ENCODE results near the gene CAPSL.
A peak's percentile ranks its signal among the peaks of the same experiment; 100 is the strongest.
"Not testable (repeated sequence)": the region's sequence is repeated elsewhere in the genome, so short reads cannot be mapped to it uniquely, and the experiment has no call there.

The CAPSL gene

DNA sequence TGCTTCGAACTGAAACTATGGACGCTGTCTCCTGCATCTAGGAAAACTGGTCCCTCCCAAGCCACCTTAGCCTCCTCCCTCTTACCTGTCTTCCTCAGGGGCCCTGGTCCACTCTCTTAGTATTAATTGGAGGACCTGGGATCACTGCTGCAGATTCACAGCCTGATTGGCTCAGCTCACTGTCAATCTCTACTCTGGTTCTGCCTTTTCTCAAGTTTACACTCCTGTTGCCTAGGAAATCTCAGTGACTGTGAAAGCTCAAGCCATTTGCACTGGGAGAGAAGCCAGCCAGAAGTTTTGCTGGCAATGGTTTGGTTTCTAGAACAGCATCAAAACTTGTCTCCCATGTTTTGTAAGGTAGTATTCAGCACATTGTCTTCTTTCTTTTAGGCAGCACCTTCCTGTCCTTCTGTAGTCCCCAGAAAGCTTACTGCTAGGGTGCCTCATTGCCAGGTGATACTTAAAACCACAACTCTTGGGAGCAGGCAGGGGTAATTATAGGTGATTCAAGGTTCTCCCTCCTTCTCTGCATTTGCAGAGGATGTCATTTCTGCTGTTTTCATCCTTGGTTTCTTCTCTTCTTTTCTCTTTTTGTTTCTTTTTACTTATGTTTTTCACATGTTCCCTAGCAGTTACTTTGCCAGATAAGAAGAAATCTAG is at the start of gene CAPSL:
Gene CAPSL (minus strand): TSS at position 55 of the 660 bp plus-strand sequence. CDS start 17,502 bp downstream, outside the sequence.
- peak; percentile 50 for DNase-seq (ENCODE audit: low spot score)

DNA sequence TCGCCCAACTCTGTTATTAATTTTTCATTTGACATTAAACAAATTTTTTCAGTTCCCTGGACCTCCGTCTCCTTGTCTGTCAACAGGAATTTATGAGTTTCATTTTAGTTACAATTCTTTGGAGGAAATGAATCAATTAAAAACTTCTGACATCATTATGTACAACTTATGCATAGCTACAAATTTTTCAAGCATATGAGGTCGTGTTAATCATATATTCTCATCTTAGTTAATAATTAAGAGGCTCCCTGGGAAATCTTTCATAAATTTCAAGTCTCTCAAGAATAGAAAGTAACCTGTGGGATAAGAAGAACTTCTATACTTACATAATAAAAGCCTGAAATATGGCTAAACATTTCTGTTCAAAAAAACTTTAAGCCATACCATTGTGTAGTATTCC is 49.4 kb upstream of the CAPSL start:
- DNase-seq (ENCODE audit: low spot score), result no peak

DNA sequence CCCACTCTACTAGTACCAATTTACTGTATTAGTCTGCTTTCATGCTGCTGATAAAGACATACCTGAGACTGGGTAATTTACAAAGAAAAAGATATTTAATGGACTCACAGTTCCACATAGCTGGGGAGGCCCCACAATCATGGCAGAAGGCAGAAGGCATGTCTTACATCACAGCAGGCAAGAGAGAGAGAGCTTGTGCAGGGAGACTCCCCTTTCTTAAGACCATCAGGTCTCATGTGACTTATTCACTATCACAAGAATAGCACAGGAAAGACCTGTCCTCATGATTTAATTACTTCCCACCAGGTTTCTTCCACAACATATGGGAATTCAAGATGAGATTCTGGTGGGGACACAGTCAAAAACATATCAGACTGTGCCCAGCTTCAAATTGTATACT is 41.3 kb upstream of the CAPSL start:
- no peak for DNase-seq (ENCODE audit: low spot score)

DNA sequence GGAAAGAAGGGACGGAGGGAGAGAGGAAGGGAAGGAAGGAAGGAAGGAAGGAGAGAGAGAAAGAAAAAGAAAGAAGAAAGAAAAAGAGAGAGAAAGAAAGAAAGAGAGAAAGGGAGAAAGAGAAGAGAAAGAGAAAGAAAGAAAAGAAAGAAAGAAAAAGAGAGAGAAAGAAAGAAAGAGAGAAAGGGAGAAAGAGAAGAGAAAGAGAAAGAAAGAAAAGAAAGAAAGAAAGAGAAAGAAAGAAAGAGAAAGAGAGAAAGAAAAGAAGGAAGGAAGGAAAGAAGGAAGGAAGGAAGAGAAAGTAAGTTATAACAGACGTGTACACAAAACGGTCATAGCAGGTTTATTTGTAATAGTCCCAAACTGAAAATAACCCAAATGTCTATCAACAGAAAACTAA is 38.4 kb upstream of the CAPSL start:
- not testable (repeated sequence) for DNase-seq (ENCODE audit: low spot score)

DNA sequence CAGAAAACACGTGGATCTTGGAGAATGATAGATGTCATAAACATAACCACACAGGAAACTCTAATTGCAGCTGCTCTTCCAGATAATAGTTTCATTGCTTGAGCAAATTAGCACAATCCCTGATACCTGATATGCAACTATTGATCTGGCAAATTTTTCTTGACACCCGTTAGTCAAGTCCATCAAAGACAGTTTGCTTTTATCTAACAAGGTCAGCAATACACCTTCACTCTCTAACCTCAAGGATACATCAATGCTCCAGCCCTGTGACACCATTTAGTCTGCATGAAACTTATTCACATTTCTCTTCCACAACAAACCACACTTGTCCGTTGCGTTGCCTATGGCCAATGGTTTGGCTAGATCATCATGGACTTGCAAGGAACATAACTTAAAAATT is 36.1 kb upstream of the CAPSL start:
- no peak for DNase-seq (ENCODE audit: low spot score)

DNA sequence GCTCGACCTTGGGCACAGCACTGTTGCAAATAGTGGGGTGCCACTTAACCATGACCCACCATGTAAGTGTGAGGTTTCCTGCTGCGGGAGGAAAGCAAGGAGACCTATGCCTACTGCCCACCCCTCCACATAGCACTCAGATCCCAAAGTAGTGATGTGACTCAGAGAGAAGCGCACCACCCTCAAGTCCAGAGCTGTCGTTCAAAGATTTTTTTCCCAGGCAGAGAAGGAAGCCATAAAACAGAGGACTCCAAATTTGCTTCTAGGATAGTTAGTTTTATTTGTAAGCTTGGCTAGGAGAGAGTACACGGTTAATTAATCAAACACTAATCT is 33.4 kb upstream of the CAPSL start:
- DNase-seq (ENCODE audit: low spot score), result no peak

DNA sequence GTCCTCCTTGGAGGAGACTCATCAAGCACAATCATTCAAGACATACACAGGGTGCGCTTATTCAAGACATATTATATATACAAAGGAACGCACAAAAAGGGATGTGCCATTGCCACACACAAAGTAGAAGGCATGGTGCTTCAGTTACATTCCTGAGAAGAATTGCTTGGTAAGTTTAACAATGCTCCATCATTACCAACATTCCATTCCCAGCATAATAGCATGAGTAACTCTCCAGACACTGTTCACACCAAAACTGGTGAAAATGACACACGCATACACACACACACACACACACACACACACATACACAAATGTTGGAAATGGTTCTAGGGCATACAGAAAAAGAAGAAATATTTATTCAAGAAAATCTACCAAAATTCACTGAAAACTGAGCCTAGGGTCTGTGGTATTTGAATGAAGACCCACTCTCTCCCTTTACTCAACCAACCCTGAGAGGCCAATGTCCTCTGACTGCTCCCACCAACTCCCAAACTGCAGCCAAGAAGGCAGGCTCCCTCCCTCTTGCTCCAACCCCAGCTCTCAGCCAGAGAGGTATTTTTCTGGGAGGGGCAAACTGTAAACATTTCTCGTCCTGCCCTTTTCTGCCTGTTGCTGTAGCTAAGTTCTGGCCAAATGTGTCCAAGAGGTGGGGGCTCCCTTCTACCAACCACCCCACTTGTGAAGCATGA is 32.9 kb upstream of the CAPSL start:
- no peak for DNase-seq (ENCODE audit: low spot score)

DNA sequence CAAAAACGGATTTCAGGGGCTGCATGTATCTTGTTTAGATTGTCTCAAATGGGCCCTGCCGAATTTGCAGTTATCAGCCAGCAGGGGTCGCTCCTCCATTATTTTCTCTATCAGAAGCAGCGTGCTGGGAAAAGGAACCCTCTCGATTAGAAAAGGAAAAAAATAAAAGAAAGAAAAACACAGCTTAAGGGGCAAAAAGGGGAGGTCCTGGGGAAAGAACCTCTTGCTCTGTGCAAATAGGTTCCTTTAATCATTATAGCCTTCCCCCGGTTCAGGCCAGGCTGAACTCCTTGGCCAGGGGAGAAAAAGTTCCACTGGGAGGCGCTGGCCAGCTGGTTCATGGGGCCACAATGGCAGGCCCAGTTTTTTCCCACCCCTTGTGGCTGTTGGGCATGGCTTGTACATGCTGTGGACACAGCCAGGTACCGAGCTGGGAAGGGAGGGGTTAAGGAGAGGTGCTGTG is 25.0 kb upstream of the CAPSL start:
- DNase-seq (ENCODE audit: low spot score), result no peak

DNA sequence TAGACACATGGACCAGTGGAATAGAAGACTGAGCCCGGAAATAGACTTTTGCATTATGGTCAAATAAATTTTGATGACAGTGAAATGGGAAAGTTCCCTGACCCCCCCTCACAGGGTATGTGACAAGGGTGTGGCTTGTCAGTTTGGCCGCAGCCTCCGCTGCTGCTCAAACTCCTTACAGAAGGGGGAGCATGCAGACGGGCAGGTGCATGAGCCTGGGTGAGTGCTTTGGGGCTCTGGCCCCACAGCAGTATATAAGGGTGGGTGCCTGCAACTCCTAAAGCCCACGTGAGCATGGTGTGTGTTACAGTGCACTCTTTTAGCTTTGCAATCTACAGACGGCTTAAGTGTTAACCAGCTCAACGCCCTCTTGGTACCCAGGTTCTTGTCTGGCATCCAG is 21.9 kb upstream of the CAPSL start:
- DNase-seq (ENCODE audit: low spot score), result no peak

DNA sequence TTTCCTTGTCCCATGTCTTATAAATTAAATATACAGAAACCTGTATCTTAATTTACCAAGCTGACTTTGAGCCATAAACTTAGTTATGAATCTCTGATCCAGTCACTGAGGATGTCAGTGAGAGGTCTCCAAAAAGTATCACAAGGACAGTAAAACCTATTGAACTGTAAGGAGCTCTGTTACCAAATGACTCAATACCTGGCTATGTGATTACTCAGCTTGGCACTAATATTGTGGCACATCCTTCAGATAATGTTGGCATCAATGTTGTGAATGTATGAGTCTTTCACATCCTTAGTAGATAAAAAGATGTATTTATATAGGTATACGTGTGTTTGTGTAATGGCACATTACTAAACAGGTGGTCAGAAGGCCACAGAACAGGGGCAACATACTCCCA is 18.0 kb upstream of the CAPSL start:
- DNase-seq (ENCODE audit: low spot score), result no peak

DNA sequence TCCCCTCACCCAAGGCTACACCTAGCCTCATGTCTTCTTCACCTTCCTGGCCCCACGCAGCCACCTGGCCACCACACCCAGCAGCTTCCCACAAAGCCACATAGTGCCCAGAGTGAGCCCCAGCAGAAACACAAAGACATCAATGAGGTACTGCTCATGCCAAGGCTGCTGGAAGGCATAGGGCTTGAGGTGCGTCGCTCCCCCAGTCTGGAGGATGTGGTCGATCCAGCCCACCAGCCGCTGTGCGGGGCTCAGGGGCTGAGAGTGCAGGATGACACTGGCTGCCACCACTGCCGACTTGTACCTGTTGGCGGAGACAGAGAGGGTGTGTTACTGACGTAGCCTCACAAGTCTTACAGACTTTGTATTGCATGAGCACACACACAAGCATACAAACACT is 15.8 kb upstream of the CAPSL start:
- DNase-seq (ENCODE audit: low spot score), result no peak

DNA sequence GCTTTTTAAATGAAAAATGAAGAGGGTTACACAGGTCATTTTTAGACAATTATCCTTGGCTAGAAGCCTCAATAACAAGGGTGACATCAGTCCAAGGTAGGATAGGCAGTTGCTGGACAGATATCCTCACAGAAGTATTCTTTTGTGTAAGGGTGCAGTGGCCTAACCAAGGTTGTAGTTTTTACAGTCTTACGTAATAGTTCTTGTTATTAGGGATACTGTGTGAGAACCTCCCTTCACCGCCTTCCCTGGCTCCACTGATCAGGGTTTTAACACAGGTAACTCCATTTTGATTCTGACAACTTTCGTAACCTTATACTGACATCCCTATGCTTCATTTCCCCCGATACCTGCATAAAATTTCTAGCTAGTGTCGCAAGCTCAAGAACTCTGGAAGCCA is 8.7 kb upstream of the CAPSL start:
- no peak for DNase-seq (ENCODE audit: low spot score)

DNA sequence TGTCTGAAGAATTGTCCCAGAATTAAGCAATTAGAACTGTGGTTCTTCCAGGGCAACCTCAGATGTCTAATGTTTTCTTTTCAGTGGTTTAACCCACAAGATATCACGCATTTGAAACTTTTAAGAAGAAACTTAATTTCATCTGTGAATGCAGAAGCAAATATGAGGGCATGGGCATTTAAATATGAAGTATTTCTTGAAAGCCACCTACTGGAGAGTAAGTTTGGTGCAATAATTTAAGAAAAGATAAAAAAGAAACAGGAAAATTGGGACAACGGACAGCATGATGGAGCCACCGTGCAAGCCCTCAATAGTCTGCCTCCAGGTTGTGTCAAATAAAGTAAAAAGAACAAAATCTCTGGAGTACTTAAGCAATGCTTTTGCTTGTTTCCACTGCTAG is 1.2 kb upstream of the CAPSL start:
- DNase-seq (ENCODE audit: low spot score), result no peak

DNA sequence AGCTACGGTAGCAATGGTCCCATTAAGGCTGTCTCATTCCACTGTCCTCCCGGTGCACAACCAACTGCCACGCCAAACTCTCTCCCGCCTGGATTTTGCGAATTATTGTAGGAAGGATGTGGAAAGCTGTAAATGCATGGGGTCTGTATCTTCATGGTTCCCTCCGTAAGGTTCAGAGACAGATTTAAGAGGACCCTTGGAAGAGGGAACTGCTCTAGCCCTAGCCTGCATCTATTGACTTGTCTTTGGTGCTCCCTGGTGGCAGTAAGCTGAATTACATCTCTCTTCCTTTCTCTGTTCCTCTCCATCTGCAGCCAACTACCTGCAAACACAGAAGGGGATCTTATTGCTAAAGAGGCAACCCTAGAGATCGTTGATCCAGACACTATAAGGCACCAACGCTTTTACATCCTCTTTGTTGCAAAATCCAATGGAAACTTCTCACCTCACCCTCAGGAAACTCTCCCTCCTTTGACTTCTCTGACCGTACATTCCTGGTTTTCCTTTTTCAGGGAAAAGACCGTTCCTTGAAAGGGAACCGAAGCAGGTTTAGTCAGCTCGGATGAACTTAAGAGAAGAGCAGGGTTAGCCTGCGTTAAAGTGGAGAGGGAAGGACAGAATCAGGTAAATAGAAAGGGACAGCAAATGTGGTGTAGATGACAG is 11.9 kb downstream of the CAPSL start:
- DNase-seq (ENCODE audit: low spot score), result peak; percentile 53

DNA sequence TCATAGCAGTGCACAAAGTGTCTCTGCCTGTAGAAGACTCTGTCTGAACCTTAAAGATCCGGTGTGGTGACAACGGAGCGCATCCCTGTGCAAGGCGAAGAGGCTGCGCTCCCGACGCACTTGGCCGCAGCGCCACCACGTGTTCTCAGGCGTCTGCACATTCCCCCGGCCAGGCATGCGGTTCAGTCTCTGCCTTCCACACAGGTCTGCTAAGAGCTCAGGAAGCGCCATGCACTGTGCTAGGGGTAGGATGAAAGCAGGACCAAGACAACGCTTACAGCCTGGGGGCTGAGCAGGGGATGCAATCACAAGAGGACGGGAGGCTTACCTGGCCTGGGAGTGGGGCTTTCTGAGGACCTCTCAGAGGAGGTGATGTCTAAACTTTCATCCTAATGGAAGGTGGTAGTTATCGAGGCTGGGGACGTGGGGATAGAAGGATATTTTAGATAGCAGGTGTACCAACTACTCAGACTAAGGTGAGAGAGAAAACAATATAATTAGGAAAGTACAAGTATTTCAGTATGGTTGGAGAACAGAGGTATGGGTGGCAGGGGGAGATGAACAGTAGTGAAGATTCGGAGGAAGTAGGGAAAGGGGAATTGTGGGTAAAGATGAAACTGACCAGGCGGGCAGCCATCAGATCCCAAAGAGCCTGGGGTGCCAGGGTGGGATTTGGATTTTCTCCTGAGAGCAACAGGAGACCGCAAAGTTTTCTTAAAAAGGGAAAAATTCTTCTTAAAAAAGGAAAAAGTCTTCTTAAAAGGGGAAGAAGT is 13.3 kb downstream of the CAPSL start:
- DNase-seq (ENCODE audit: low spot score), result peak; percentile 78

DNA sequence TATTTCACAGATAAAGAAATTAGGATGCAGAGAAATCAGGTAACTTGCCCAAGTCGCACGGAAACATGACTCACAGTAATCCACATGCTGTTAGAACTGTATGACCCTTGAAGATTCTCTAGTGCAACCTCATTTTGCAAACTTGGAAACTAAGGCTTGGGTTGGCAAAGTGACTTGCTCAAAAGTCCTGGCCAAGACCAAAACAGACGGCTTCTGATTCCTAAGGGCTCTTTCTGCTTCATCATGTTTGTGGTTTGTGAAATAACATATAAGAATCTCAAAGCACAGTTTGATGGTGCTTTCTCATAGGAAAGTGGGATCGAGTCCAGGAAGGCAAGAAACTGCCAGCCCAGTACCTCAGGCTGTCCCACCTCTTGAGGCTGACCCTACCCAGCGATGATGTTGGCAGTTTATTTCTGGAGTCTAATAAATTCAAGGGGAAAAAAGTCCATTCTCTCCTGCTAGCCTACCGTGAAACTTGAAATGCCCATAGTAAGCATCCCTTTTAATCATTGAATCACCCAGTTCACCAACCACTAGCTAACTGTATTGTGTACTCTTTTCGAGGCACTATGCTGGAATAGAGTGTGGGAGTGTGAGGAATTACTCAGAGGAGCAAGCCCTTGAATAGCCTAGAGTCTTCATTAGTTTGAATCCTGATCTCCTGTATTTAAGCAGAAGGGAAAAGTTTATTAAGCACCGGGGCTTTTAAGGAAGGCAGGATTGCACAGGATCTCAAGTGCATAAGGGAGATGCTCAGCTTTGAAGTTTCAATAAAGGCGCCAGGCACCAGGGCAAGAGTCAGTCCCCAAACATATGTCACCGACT is 14.1 kb downstream of the CAPSL start:
- DNase-seq (ENCODE audit: low spot score), result peak; percentile 38

DNA sequence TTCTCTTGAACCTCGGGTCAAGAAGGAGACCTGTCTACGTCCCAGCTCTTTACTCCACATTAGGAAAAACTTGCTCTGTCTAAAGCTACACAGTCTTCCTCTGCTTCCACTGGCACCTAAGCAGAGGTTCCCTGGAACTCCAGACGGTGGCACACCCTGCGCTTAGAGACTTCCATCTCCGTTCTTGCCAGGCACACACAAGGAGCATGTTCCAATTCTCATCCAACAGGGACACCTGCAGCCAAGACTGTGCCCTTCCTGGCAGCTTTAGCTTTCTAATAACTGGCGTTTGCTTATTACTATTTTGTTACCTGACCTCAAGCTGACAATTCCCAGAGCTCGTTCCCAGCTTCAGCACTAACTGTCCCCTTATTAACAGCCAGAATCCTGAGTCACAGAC is 16.0 kb downstream of the CAPSL start:
- DNase-seq (ENCODE audit: low spot score), result no peak

DNA sequence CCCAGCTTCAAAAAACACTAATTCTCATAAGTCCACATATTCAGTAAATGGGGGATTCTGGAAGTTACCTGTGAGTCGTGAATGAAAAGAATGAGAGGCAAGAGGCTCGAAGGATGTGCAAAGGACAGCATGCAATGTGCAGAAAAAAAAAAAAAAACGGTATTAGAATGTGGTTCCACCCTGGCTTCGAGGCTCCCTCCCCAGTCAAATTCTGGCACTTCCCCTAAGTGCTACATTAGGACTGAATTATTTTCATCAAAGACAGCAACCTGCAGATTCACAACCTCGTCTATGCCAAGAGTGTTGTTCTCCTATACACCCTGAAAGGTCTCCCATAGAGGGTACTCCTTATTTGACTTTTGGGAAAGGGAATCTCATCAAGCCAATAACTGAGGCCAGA is 16.5 kb downstream of the CAPSL start:
- DNase-seq (ENCODE audit: low spot score), result no peak

DNA sequence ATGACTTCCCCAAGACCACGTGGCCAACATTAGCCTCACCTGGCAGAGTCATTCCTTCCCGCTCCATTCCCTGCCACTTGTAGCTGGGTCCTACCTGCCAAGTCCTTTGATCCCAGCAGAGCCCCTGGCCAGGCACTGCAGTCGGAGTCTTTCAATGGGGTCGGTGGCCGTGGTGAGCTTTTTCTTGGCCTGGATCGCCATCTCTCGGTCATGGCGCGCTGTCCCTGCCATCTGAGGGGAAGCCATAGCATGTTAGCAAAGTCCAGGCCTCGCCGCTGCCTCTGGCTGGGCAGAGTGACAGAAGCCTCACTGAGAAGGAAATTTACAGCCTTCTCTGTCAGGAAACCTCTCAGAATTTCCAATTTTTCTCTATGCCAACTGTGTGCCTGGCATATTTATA is 17.5 kb downstream of the CAPSL start:
- no peak for DNase-seq (ENCODE audit: low spot score)

DNA sequence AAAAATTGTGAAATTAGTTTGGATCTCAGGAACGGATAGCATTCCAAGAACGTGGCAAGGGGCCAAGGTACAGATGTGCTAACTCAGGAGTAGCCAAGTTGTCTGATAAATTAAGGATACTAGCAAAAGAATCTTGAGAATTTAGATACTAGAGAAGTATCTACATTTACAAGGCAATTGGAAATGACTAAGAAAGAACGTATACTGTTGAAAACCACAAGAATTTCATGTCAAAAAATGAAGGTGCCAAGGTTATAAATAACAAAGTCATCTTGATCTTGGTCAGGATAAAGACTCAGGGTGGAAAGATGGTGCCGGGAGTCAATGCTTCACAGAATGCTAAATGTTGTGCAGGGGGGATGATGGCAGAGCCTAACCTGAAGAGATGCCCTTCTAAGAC is 19.2 kb downstream of the CAPSL start:
- DNase-seq (ENCODE audit: low spot score), result peak; percentile 60

DNA sequence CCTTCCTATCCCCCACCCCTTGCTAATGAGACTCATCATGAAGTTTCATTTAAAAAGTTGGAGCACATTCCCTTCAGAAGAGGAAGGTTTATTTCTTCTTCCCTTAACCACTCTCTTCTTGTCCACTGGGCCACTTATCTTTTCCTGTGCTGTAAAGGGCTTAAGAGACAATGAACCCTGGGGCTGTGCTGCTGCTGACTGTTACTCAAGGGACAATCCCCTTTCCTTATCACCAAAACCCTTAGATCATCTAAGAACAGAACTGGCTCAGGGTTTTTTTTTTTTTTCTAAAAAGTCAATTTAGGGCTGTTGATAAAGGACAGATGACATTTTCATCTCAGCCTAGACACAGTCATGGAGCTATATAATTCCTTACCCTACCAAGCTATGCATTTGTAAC is 29.6 kb downstream of the CAPSL start:
- DNase-seq (ENCODE audit: low spot score), result no peak

DNA sequence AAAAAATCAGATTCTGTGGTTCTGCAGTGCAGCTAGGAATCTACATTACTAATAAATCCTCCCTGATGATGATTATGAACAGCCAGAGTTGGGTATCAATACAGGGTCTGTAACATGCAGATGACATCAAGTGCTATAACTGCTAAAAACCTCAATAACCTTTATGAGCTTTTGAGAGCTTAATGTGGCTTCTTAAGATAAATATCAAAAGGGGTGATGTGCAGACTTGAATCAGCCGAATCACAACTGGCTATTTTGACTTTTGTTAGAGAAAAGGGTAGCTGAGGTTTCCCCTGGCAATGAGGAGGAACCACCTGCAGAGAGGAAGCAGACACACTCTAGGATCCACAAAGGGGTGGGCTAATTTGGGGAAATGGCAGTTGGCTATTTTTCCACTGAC is 30.2 kb downstream of the CAPSL start:
- DNase-seq (ENCODE audit: low spot score), result no peak
